GM18498 (cell line): Measurements from ENCODE around the gene ZEB1.
"Not testable (repeated sequence)": the region's sequence is repeated elsewhere in the genome, so short reads cannot be mapped to it uniquely, and the experiment has no call there.

Source experiments
- ATAC-seq: cut with Tn5 transposase; IDR thresholded peaks from one replicate; pipeline ENCODE4 v1.9.1; 2021; ENCODE audit warnings: mild to moderate bottlenecking, moderate library complexity; ENCODE audit not compliant: unreplicated experiment

Gene ZEB1

DNA sequence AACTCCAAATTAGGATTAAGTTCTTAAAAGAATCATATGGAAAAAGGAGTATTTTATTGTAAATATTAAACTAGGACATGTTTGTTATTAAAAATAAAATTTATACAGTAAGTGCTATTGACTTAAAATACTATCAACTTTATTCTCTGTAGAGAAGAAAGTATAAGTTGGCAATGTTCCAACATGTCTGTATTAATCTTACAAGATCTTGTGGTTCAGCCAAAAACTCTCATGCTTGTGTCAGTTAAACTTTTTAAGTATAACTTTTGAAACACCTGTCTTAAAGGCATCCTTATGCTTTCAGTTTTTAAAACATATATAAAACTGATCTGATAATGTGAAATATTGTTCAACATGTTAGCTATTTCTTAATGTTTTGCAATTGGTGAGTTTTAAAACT lies 160.7 kb downstream of the ZEB1 start:
- ATAC-seq, result no peak

DNA sequence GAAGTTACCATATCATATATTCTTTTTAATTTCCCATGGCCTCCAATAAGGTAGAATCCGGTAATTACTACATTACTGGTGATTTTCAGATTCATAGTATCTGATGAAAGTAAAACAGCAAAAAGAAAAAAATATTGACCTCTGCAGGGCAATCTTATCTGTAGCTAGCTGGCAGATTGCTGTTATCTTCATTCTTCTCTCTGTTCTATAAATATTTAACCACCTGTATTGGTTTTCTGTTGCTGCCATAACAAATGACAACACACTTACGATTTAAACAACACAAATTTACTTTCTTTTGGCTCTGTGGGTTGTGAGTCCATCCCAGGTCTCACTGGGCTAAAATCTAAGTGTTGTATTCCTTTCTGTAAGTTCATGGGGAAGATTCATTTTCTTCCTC lies 164.5 kb downstream of the ZEB1 start:
- no peak for ATAC-seq

DNA sequence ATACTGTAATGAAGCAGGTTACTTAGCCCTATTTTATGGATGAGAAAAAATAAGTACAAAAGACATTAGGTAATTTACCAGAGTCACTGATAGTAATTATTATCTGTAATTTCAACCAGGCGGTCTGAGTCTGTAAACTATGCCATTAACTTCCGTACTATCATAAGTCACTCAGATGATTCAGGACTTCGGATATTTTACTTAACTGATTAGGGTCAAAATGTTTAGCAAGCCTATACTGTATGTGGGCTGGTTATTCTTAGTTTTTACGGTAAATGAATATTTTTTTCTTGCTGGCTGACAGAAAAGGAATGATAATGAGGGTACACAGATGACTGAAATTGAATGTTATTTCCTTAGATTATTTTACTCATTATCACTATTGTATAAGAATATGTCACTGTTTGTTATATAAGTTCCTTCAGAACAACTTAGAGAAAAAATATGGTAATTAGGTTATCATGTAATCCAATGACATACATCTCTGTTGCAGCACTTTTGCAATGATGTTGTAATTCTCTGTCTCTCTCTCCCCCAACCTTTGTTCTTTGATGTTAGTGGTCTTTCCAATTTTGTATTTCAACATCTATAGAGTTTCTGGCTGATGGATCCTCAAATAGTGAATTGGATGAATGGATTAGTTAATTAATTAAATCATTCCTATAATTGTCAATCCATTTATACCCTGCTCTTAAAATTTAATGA lies 165.6 kb downstream of the ZEB1 start:
- no peak for ATAC-seq

DNA sequence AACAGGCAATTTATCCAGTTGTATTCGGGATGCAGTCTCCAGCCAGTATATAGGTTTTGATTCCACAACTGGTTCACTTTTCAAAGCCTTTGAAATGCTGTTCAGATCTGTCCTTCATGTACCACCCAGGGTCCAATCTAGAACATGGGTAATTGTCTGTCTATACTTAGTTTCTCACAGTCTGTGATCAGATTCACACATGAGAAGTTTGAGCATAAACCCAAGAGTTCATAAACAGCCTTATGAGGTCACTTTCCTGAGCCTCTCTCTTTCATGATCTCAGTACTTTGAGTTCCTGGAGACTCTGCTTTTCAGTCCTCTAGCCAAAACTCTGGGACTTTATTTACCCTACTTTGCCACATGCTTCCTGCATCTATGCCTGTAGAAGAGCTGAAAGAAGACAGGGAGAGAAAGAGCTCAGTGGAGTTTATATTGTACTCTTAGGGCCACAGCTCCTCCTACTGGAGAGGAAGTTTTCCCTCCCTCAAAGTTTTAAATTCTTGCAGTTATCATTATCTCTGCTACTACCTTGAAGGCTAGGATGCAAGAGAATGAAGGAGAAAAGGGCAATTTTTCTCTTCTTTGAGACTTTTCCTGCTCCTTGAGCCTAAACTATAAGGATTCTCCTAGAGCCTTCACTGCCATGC lies 172.0 kb downstream of the ZEB1 start:
- ATAC-seq, result no peak

DNA sequence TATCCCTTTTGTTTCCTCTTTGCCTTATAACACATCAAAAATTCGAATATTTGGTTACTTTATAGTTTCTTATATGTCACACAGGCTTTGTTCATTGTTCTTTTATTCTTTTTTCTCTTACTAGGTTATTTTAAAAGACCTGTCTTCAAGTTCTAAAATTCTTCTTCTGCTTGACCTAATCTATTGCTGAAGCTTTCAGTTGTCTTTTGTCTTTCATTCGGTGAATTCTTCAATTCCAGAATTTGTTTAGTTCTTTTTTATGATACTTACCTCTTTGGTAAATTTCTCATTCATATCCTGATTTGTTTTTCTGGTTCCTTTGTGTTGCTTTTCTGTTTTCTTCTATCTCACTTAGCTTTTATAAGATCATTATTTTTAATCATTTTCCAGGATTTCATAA lies 188.4 kb downstream of the ZEB1 start:
- ATAC-seq, result no peak

DNA sequence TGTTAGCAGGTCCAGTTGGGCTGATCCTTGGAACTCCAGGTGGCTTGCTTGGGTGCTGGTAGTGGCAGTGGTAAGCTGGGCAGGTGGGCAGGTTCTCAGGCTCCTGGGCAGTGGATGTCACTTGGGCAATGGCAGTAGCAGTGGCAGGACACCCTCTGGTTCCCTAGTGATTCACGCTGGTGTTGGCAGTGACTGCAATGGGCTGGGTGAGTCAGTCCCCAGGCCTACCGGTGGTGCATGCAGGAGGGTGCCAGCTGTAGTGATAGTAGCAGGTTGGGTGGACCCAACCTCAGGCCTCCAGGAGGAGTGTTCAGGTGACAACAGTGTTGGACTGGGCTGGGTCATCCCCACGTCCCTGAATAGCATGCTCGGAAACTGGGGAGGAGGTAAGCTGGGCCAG lies 189.2 kb downstream of the ZEB1 start:
- ATAC-seq, result no peak

DNA sequence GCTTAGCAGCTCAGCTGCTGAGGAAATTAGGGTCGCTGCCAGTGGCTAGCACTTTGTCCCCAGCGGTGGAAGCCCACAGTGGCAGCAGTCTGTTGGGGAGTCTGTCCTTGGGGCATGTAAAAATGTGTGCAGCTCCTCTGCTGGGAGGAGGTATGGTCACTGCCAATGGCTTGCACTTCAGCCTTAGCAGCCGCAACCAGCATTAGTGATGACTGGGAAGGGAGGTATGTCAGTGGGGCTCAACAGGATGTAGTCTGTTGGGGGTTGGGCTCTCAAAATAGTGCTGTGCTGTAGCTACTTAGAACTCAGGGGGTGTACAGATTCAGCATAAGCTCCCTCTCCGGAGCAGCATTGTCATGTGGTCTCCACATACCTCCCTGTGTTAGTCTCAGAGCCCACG lies 189.9 kb downstream of the ZEB1 start:
- ATAC-seq, result no peak

DNA sequence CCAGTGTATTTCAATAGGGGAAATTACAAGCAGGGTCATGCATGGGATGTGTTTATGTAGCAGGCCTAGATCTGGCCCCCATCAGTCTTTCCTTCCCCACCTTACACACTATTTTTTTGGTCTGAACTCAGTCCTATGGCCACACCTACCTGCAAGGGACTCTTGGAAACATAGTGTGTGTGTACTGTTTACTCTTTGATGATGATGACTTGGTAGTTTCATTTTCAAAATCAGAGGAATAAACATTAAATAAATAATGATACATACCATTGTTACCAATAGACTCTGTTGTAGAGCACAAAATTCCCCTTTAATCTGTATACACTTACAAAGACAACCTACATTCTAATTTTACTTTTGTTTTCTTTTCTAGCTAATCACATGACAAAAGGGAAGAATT lies 191.0 kb downstream of the ZEB1 start:
- ATAC-seq, result no peak

DNA sequence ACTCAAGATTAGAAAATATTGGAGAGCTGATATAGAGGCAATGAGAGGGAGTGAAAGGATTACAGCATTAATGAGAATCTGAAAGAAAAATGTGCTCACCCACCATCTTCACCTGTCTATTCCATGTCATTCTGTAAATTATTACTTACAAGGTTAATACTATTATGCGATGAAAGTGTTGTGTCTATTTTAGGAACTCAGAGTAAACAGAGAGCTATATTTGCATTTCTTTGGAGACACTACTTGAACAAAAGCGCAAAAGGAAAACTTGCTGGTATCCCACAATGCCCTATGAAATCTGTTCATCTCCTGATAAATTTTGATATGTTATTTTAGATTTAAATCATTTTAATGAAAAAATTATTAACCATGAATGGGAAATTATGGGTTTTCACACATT lies 196.1 kb downstream of the ZEB1 start:
- no peak for ATAC-seq

DNA sequence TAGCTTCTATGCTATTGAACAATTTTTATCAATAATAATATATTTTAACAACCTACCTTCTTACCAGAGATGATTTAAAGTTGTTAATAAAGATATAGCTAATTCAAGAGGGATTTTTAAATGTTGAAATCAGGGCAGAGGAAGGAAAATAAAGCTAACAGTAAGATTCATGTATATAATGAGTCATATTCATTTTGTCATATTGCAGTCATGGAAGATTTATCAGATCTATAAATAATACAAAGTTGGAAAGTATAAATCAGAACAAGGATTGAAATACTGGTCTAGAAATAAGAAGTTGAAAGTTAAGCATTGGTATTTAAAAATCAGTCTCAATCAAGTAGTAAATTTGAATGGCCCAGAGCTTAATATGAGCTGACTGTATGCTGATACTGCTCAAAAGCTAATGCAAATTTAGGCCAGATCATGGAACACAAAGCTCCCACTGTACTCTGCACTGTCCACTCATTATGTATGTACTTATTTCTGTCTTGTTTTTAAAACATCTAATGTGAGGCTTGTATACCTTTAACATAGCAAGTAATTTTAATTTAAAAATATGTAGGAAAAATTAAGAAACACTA lies 196.9 kb downstream of the ZEB1 start:
- no peak for ATAC-seq

DNA sequence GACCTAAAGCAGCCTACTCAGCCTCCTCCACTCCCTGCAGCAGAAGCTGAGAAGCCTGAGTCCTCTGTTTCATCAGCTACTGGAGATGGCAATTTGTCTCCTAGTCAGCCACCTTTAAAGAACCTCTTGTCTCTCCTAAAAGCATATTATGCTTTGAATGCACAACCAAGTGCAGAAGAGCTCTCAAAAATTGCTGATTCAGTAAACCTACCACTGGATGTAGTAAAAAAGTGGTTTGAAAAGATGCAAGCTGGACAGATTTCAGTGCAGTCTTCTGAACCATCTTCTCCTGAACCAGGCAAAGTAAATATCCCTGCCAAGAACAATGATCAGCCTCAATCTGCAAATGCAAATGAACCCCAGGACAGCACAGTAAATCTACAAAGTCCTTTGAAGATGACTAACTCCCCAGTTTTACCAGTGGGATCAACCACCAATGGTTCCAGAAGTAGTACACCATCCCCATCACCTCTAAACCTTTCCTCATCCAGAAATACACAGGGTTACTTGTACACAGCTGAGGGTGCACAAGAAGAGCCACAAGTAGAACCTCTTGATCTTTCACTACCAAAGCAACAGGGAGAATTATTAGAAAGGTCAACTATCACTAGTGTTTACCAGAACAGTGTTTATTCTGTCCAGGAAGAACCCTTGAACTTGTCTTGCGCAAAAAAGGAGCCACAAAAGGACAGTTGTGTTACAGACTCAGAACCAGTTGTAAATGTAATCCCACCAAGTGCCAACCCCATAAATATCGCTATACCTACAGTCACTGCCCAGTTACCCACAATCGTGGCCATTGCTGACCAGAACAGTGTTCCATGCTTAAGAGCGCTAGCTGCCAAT lies 202.2 kb downstream of the ZEB1 start:
- ATAC-seq, result no peak

DNA sequence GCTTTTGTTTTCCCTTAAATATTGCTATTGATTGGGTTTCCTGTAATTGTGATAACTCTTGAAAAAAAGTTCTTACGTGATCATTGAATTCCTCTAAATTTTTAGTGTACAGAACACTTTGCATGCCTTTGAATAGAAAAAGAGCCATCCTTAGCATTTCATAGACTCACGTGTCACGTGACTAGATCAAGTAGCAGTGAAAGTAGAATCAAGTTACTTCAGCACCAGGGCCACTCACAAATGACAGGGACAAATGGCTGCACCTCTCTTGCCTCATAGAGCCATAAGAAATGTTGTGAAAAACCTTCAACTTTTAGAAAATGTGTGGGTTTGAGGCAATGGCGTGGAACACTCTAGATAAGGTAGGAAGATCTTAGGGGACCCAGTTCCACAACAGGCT lies 203.8 kb downstream of the ZEB1 start:
- no peak for ATAC-seq

DNA sequence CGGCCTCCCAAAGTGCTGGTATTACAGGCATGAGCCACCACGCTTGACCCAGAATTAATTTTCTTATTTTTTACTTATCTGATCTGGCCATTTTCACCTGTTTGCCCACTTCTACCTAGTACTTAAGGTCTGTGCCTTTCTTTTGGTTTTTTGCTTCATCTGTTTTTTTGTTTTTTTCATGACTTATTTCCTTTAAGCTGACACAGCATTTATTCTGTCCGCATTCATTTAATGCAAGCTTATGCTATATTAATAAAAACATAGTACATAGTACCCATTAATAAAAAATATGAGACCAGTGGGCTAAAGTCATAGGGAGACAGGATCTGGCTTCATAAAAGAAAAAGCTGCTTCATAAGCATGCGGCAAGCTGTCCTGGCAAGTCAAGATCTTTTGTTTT lies 205.4 kb downstream of the ZEB1 start:
- no peak for ATAC-seq

DNA sequence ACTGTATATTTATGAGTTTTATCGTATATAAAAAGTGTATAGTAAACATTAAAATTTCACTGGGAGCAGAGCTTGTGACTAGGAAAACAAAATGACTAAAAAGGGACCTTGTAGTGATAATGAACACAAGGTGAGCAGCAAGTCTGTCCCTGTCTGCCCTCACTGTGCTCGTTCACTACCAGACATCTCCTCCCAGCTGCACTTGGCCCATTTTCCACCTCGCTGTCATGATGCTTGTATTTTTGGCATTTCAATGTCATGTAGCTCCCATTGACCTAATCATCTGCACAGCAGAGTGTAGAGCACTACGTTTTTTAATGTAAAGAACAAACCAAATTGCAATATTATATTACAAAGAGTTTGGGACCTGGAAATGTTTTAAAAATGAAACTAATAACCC lies 207.2 kb downstream of the ZEB1 start:
- ATAC-seq, result no peak

DNA sequence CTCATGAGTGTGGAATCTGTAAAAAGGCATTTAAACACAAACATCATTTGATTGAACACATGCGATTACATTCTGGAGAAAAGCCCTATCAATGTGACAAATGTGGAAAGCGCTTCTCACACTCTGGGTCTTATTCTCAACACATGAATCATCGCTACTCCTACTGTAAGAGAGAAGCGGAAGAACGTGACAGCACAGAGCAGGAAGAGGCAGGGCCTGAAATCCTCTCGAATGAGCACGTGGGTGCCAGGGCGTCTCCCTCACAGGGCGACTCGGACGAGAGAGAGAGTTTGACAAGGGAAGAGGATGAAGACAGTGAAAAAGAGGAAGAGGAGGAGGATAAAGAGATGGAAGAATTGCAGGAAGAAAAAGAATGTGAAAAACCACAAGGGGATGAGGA lies 207.7 kb downstream of the ZEB1 start:
- no peak for ATAC-seq

DNA sequence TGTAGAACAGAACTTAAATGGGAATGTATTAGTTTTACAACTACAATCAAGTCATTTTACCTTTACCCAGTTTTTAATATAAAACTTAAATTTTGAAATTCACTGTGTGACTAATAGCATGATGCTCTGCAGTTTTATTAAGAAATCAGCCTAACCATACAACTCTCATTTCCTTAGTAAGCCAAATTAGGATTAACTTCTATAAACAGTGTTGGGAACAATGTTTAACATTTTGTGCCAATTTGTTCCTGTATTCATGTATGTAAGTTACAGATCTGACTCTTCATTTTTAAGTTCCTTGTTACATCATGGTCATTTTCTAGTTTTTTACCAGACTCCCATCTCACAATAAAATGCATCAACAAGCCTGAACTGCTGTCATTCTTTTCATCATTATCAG lies 209.8 kb downstream of the ZEB1 start:
- ATAC-seq, result no peak

DNA sequence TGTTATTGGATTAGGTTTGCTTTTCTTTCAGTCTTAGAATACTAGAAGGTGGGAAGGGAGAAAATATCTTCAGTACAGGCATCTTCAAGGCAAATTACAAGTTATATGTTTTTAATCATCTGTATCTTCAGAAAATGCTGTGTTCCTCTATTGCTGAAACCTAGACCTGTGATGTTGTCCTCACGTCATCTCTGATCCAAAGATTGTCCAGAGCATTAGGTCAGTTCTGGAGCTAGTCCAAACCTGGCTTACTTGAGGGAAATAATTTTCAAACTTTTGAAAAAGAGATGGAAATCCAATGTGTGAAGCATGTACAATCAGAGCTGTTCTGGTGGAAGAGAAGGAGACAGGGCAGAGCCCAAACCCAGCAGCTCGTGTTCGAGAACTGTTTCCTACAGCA lies 217.3 kb downstream of the ZEB1 start:
- ATAC-seq, result no peak

DNA sequence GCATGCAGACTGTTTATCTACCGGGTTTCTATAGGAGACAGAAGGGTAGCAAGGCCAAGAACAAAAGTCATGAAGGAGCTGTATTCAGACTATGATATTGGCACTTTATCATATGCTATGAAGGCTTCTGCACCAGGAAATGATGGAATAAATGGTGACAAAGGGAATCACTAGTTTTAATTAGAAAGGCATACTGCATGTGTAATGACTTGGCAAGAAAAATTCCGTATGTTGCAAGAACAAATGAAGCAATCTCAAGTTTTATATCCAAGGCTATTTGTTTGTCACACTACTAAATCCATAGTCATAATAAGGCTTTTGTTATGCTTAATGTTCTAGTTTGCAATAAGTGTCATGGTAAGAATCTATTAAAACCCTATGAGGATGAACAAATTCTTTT lies 230.9 kb downstream of the ZEB1 start:
- no peak for ATAC-seq

DNA sequence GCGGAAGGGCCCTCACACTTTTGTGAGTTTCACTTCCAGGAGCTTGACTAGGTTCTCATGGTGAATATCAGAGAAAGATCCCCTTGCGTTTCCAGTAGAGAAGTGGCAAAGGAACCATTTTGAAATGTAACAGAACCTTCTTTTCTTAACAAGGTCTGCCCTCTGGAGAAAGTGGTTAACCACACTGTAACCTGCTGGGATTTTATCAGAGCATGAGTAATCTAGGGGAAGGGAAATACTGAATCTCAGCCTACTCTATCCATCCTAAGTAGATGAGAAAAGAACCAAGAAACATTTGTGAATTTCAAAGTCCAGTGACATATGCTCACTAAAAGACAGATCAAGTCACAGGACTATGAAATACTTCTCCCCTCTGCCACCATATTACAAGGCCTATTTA lies 235.5 kb downstream of the ZEB1 start:
- no peak for ATAC-seq

DNA sequence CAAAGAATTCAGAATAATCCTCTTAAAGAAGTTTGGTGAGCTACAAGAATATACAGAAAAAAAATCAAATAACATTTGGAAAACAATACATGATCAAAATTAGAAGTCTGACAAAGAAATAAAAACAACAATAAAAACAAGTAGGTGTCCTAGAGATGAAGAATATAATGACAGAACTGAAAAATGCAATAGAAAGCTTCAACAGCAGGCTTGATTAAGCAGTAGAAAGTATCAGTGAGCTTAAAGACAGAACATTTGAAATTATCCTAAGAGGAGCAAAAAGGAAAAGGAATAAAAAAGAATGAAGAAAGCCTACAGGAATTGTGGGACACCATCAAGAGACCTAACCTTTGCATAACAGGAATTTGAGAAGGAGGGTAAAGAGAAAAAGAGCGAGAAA lies 238.8 kb downstream of the ZEB1 start:
- ATAC-seq, result no peak

DNA sequence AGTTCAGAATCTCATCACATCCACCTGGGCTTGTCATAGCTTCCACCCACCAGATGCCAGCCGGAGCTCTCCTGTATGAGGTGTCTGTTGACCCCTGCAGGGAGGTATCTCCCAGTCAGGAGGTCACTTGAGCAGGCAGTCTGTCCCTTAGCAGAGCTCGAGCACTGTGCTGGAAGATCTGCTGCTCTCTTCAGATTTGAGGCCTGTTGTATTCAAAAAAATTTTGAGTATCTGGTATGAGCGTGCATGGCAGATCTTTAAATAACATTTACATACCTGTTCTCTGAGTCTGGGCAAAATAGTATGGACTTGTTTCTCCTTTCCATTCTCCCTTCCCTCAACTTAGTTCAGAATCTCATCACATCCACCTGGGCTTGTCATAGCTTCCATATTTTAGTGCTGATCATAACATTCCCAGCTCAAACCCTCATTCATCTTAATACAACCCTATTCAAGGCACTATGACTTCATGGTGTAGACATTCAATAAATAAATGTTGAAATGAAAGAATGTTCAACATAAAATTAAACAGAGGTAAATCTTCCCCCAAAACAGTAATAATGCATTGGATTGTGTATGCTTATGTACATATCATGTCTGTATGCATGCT lies 249.3 kb downstream of the ZEB1 start:
- ATAC-seq, result not testable (repeated sequence)
